ENCODE results near the gene TMED10. TPM values are rescaled to one million over a fixed set of nuclear protein-coding genes. Genes with fewer than 3 reads are reported as not detected.

TMED10 gene
- total RNA-seq, 1 donor = 306 TPM

- H2AFZ ChIP-seq (ENCODE audit: low read length) = no peak overlapping the region
- no peak overlapping the region for H3K27ac ChIP-seq (ENCODE audit: low read depth, low read length)
- H3K4me3 ChIP-seq (ENCODE audit: insufficient read depth, low read length) = no peak overlapping the region
- no peaks in the 10 kb centered on the region for H3K9me3 ChIP-seq (ENCODE audit: low read depth, low read length)
- H3K79me2 ChIP-seq (ENCODE audit: insufficient read depth, low read length) = no peaks in the 10 kb centered on the region
- no peaks in the 10 kb centered on the region for H3K27me3 ChIP-seq (ENCODE audit: insufficient read depth, low read length)
- H3K36me3 ChIP-seq (ENCODE audit: insufficient read depth, low read length) = no peaks in the 10 kb centered on the region
- no peak for TF ChIP-seq CTCF (IDR thresholded peaks at IDR 0.05; ENCODE audit: extremely low read depth, low read depth, low read length)
- peaks cover 6% of the 10 kb centered on the region for H3K4me1 ChIP-seq (ENCODE audit: insufficient read depth, low read length)
- H4K20me1 ChIP-seq (ENCODE audit: insufficient read depth, low read length) = no peaks in the 10 kb centered on the region
- no peak overlapping the region for H3K4me2 ChIP-seq (ENCODE audit: insufficient read depth, low read length)
- no peak for DNase-seq (ENCODE audit: insufficient read length, low spot score, missing footprints)
Observed at GRCh38 chr14:75215520-75215919, 39.1 kb upstream of the TMED10 start.

GRCh38 chr14:75214558-75214957, 38.1 kb upstream of the TMED10 start:
- no peak for DNase-seq (ENCODE audit: insufficient read length, low spot score, missing footprints)
- Histone ChIP-seq H3K4me3 (ENCODE audit: insufficient read depth, low read length) (no peak overlapping the region), H2AFZ (ENCODE audit: low read length) (no peak overlapping the region), H3K36me3 (ENCODE audit: insufficient read depth, low read length) (no peaks in the 10 kb centered on the region), H4K20me1 (ENCODE audit: insufficient read depth, low read length) (no peaks in the 10 kb centered on the region), H3K79me2 (ENCODE audit: insufficient read depth, low read length) (no peaks in the 10 kb centered on the region), H3K4me1 (ENCODE audit: insufficient read depth, low read length) (peaks cover 6% of the 10 kb centered on the region), H3K4me2 (ENCODE audit: insufficient read depth, low read length) (no peak overlapping the region), H3K9me3 (ENCODE audit: low read depth, low read length) (no peaks in the 10 kb centered on the region), H3K27me3 (ENCODE audit: insufficient read depth, low read length) (no peaks in the 10 kb centered on the region), H3K27ac (ENCODE audit: low read depth, low read length) (no peak overlapping the region)
- no peak for TF ChIP-seq CTCF (IDR thresholded peaks at IDR 0.05; ENCODE audit: extremely low read depth, low read depth, low read length)

GRCh38 chr14:75213172-75213571, 36.8 kb upstream of the TMED10 start:
- Histone ChIP-seq H3K9me3 (ENCODE audit: low read depth, low read length) (no peaks in the 10 kb centered on the region), H3K4me3 (ENCODE audit: insufficient read depth, low read length) (no peak overlapping the region), H3K4me2 (ENCODE audit: insufficient read depth, low read length) (no peak overlapping the region), H3K36me3 (ENCODE audit: insufficient read depth, low read length) (no peaks in the 10 kb centered on the region), H2AFZ (ENCODE audit: low read length) (peak overlapping the region; percentile 58), H3K27ac (ENCODE audit: low read depth, low read length) (no peak overlapping the region), H3K4me1 (ENCODE audit: insufficient read depth, low read length) (peaks cover 6% of the 10 kb centered on the region), H4K20me1 (ENCODE audit: insufficient read depth, low read length) (no peaks in the 10 kb centered on the region), H3K27me3 (ENCODE audit: insufficient read depth, low read length) (no peaks in the 10 kb centered on the region), H3K79me2 (ENCODE audit: insufficient read depth, low read length) (no peaks in the 10 kb centered on the region)
- TF ChIP-seq CTCF (IDR thresholded peaks at IDR 0.05; ENCODE audit: extremely low read depth, low read depth, low read length) = no peak
- DNase-seq (ENCODE audit: insufficient read length, low spot score, missing footprints) = no peak

GRCh38 chr14:75208843-75209242, 32.4 kb upstream of the TMED10 start:
- Histone ChIP-seq H4K20me1 (ENCODE audit: insufficient read depth, low read length) (no peaks in the 10 kb centered on the region), H3K27ac (ENCODE audit: low read depth, low read length) (no peak overlapping the region)
- TF ChIP-seq CTCF (IDR thresholded peaks at IDR 0.05; ENCODE audit: extremely low read depth, low read depth, low read length) = no peak

More at GRCh38 chr14:75208843-75209242, 32.4 kb upstream of the TMED10 start:
- Histone ChIP-seq H3K4me2 (ENCODE audit: insufficient read depth, low read length) (no peak overlapping the region), H3K4me3 (ENCODE audit: insufficient read depth, low read length) (no peak overlapping the region), H2AFZ (ENCODE audit: low read length) (no peak overlapping the region), H3K27me3 (ENCODE audit: insufficient read depth, low read length) (no peaks in the 10 kb centered on the region), H3K4me1 (ENCODE audit: insufficient read depth, low read length) (peaks cover 5% of the 10 kb centered on the region), H3K79me2 (ENCODE audit: insufficient read depth, low read length) (no peaks in the 10 kb centered on the region), H3K9me3 (ENCODE audit: low read depth, low read length) (no peaks in the 10 kb centered on the region), H3K36me3 (ENCODE audit: insufficient read depth, low read length) (no peaks in the 10 kb centered on the region)
- DNase-seq (ENCODE audit: insufficient read length, low spot score, missing footprints) = no peak

All from osteoblast (primary cell).